ENCODE results near the gene DHCR7.

DNA sequence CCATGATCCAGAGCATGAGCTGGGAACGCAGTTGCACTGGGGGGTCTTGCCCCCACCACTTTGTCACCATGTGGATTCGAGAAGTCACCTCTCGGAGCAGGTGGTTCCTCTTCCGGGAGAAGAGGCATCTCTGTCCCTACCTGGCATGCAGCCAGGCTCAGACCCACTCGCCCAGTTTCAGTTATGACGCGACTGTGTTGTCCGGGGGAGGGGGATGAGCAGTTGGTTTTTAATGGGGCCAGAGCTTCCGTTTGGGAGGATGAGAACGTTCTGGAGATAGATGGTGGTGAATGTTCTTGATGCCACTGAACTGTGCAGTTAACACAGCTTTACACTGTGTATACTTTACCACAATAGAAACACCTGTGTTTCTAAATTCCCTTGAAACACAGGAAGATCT lies 41.5 kb downstream of the DHCR7 start:
- TF ChIP-seq, protein P1, sequence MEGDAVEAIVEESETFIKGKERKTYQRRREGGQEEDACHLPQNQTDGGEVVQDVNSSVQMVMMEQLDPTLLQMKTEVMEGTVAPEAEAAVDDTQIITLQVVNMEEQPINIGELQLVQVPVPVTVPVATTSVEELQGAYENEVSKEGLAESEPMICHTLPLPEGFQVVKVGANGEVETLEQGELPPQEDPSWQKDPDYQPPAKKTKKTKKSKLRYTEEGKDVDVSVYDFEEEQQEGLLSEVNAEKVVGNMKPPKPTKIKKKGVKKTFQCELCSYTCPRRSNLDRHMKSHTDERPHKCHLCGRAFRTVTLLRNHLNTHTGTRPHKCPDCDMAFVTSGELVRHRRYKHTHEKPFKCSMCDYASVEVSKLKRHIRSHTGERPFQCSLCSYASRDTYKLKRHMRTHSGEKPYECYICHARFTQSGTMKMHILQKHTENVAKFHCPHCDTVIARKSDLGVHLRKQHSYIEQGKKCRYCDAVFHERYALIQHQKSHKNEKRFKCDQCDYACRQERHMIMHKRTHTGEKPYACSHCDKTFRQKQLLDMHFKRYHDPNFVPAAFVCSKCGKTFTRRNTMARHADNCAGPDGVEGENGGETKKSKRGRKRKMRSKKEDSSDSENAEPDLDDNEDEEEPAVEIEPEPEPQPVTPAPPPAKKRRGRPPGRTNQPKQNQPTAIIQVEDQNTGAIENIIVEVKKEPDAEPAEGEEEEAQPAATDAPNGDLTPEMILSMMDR (IDR thresholded peaks at IDR 0.05; ENCODE audit: insufficient read depth, low read length) = no peak
- TF ChIP-seq POLR2AphosphoS5 (IDR thresholded peaks at IDR 0.05; ENCODE audit: low read depth) (no peak), SPI1 (IDR thresholded peaks at IDR 0.05; ENCODE audit: borderline replicate concordance, low read depth) (no peak), GABPA (IDR thresholded peaks at IDR 0.05; ENCODE audit: low read depth) (no peak)
- TF ChIP-seq, protein P2, sequence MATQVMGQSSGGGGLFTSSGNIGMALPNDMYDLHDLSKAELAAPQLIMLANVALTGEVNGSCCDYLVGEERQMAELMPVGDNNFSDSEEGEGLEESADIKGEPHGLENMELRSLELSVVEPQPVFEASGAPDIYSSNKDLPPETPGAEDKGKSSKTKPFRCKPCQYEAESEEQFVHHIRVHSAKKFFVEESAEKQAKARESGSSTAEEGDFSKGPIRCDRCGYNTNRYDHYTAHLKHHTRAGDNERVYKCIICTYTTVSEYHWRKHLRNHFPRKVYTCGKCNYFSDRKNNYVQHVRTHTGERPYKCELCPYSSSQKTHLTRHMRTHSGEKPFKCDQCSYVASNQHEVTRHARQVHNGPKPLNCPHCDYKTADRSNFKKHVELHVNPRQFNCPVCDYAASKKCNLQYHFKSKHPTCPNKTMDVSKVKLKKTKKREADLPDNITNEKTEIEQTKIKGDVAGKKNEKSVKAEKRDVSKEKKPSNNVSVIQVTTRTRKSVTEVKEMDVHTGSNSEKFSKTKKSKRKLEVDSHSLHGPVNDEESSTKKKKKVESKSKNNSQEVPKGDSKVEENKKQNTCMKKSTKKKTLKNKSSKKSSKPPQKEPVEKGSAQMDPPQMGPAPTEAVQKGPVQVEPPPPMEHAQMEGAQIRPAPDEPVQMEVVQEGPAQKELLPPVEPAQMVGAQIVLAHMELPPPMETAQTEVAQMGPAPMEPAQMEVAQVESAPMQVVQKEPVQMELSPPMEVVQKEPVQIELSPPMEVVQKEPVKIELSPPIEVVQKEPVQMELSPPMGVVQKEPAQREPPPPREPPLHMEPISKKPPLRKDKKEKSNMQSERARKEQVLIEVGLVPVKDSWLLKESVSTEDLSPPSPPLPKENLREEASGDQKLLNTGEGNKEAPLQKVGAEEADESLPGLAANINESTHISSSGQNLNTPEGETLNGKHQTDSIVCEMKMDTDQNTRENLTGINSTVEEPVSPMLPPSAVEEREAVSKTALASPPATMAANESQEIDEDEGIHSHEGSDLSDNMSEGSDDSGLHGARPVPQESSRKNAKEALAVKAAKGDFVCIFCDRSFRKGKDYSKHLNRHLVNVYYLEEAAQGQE (IDR thresholded peaks at IDR 0.05; ENCODE audit: insufficient replicate concordance, low read depth) = no peak
